ENCODE measurements around the gene BRWD1. TPM values are rescaled to one million over a fixed set of nuclear protein-coding genes. Genes with fewer than 3 reads are reported as not detected.
"Not testable (repeated sequence)": the region's sequence is repeated elsewhere in the genome, so short reads cannot be mapped to it uniquely, and the experiment has no call there.

BRWD1 gene
- total RNA-seq, 2 experiments from 2014 or later: 16.5 to 18.2 TPM

GRCh38 chr21:39137248-39138178 lies 175.9 kb downstream of the BRWD1 start:
- H3K4me3 Mint-ChIP-seq: no peak overlapping the region
- H3K36me3 Mint-ChIP-seq: no peaks in the 10 kb centered on the region
- H3K4me1 Mint-ChIP-seq: no peaks in the 10 kb centered on the region
- no peak for DNase-seq
- H3K9me3 Mint-ChIP-seq: no peaks in the 10 kb centered on the region
- no peaks in the 10 kb centered on the region for H3K27me3 Mint-ChIP-seq
- H3K27ac Mint-ChIP-seq: no peak overlapping the region

GRCh38 chr21:39136711-39137110 lies 176.7 kb downstream of the BRWD1 start:
- no peaks in the 10 kb centered on the region for H3K36me3 Mint-ChIP-seq
- H3K4me1 Mint-ChIP-seq: no peaks in the 10 kb centered on the region
- H3K27me3 Mint-ChIP-seq: no peaks in the 10 kb centered on the region
- H3K27ac Mint-ChIP-seq: no peak overlapping the region
- no peak for DNase-seq
- no peak overlapping the region for H3K4me3 Mint-ChIP-seq
- no peaks in the 10 kb centered on the region for H3K9me3 Mint-ChIP-seq

- H3K36me3 Mint-ChIP-seq, DNase-seq, H3K4me1 Mint-ChIP-seq, H3K4me3 Mint-ChIP-seq, H3K27ac Mint-ChIP-seq, H3K27me3 Mint-ChIP-seq, H3K9me3 Mint-ChIP-seq: not testable (repeated sequence)
Measured at GRCh38 chr21:39136138-39136537, 177.3 kb downstream of the BRWD1 start.

- no peak for DNase-seq
- H3K9me3 Mint-ChIP-seq: no peaks in the 10 kb centered on the region
- no peaks in the 10 kb centered on the region for H3K27me3 Mint-ChIP-seq
- no peaks in the 10 kb centered on the region for H3K36me3 Mint-ChIP-seq
- no peaks in the 10 kb centered on the region for H3K4me1 Mint-ChIP-seq
- no peak overlapping the region for H3K27ac Mint-ChIP-seq
- H3K4me3 Mint-ChIP-seq: no peak overlapping the region
Measured at GRCh38 chr21:39134288-39134810, 179.1 kb downstream of the BRWD1 start.

Other genes starting within 250 kb of the BRWD1 start
- 100 to 1,000 TPM; 135 to 143 TPM for gene PSMG1, start 130.2 kb downstream of the BRWD1 start, total RNA-seq
- 100 to 1,000 TPM; 432 to 501 TPM for gene HMGN1, start 35.5 kb upstream of the BRWD1 start, total RNA-seq
- under 1 TPM; 0.27 to 0.36 TPM for gene LCA5L, start 132.1 kb upstream of the BRWD1 start, total RNA-seq
- 1 to 10 TPM; 3.9 to 4.7 TPM for gene SH3BGR, start 138.3 kb upstream of the BRWD1 start, total RNA-seq

Measured in activated naive CD8-positive, alpha-beta T cell treated with anti-CD3 and anti-CD28 coated beads for 36 hours (primary cell).